NCI-H1105 treated with DMSO at 0.1 percent for 48 hours (cell line): ENCODE measurements around the gene IKBKG.
"Not testable (repeated sequence)": the region's sequence is repeated elsewhere in the genome, so short reads cannot be mapped to it uniquely, and the experiment has no call there.

Experiments used
- DNase-seq: peaks from one replicate; lab custom pipeline; 2025; lab: John Stamatoyannopoulos, UW

Gene IKBKG

GRCh38 chrX:154605566-154605965 lies 58.1 kb downstream of the IKBKG start:
- DNase-seq: no peak

- DNase-seq: peak; percentile 76
Measured at GRCh38 chrX:154607370-154607769, 60.0 kb downstream of the IKBKG start.

GRCh38 chrX:154607976-154608375 lies 60.6 kb downstream of the IKBKG start:
- not testable (repeated sequence) for DNase-seq

- not testable (repeated sequence) for DNase-seq
Measured at GRCh38 chrX:154608823-154609222, 61.4 kb downstream of the IKBKG start.

GRCh38 chrX:154611146-154611545 lies 63.7 kb downstream of the IKBKG start:
- DNase-seq: not testable (repeated sequence)

- not testable (repeated sequence) for DNase-seq
Measured at GRCh38 chrX:154613586-154613985, 66.2 kb downstream of the IKBKG start.
